Measurements from ENCODE around the gene DEPDC4. TPM values are rescaled to one million over a fixed set of nuclear protein-coding genes. Genes with fewer than 3 reads are reported as not detected.

The DEPDC4 gene
- total and polyA plus RNA-seq, 2 experiments from 2014 or later: 2.2 to 9.4 TPM

GRCh38 chr12:100215209-100215608, 51.7 kb downstream of the DEPDC4 start (continued):
- TF ChIP-seq REST (IDR thresholded peaks at IDR 0.05; ENCODE audit: unreplicated experiment) (no peak), ETS1 (IDR thresholded peaks at IDR 0.05) (no peak), EZH2 (IDR thresholded peaks at IDR 0.05; ENCODE audit: low read depth, unreplicated experiment) (no peak), EZH2phosphoT487 (IDR thresholded peaks at IDR 0.05; ENCODE audit: unreplicated experiment) (no peak), NANOG (IDR thresholded peaks at IDR 0.05; ENCODE audit: borderline replicate concordance) (no peak), ZNF331 (CRISPR knock-in tag; IDR thresholded peaks at IDR 0.05; ENCODE audit: low read depth) (no peak), CREB1 (CRISPR knock-in tag; IDR thresholded peaks at IDR 0.05; ENCODE audit: low read depth) (no peak), POLR2AphosphoS5 (IDR thresholded peaks at IDR 0.05; ENCODE audit: low read depth) (no peak), CTCF (conservative IDR thresholded peaks at IDR 0.05; ENCODE audit: low read depth in 2 of 2) (no peak)

GRCh38 chr12:100214518-100214917, 52.4 kb downstream of the DEPDC4 start:
- DNase-seq (ENCODE audit: low spot score) (no peak), ATAC-seq (no peak)
- no peak overlapping the region for H3K27ac ChIP-seq (ENCODE audit: low read depth)
- no peak overlapping the region for H2AFZ ChIP-seq
- H3F3A ChIP-seq (replicated peaks; ENCODE audit: low read depth): no peaks in the 10 kb centered on the region
- H3K4me2 ChIP-seq: no peak overlapping the region
- Mint-ChIP-seq H3K4me3 (no peak overlapping the region), H3K27me3 (ENCODE audit: insufficient read depth, low read depth, poor library complexity) (no peaks in the 10 kb centered on the region), H3K9me3 (no peaks in the 10 kb centered on the region), H3K27ac (no peak overlapping the region), H3K4me1 (no peaks in the 10 kb centered on the region), H3K36me3 (ENCODE audit: low read depth) (peaks cover 35% of the 10 kb centered on the region)
- no peaks in the 10 kb centered on the region for H3K4me1 ChIP-seq (ENCODE audit: insufficient read depth)
- H3K36me3 ChIP-seq (ENCODE audit: insufficient read depth): peaks cover 20% of the 10 kb centered on the region; the same call in 1 of the 2 replicates
- H3K79me2 ChIP-seq (replicated peaks; ENCODE audit: insufficient read depth): no peaks in the 10 kb centered on the region
- no peak overlapping the region for H3K4me3 ChIP-seq
- H3K9me2 ChIP-seq (ENCODE audit: insufficient read depth): no peaks in the 10 kb centered on the region
- H4K20me1 ChIP-seq (replicated peaks; ENCODE audit: insufficient read depth): no peaks in the 10 kb centered on the region
- no peaks in the 10 kb centered on the region for H3K27me3 ChIP-seq (ENCODE audit: insufficient read depth)
- TF ChIP-seq STAT1 (IDR thresholded peaks at IDR 0.05; ENCODE audit: unreplicated experiment) (no peak), EZH2 (IDR thresholded peaks at IDR 0.05; ENCODE audit: low read depth, unreplicated experiment) (no peak), ZNF462 (CRISPR knock-in tag; IDR thresholded peaks at IDR 0.05) (no peak), ETS1 (IDR thresholded peaks at IDR 0.05) (no peak), ZNF331 (CRISPR knock-in tag; IDR thresholded peaks at IDR 0.05; ENCODE audit: low read depth) (no peak), POLR2AphosphoS5 (IDR thresholded peaks at IDR 0.05; ENCODE audit: low read depth) (no peak)
